Prostate gland (tissue), 2 donors: ENCODE measurements around the gene LAMA2. TPM values are rescaled to one million over a fixed set of nuclear protein-coding genes. Genes with fewer than 3 reads are reported as not detected.

ENCODE experiments used
- DNase-seq: peaks from one replicate; pipeline ENCODE4 v3.0.0-alpha.2; 2019; ENCODE audit warnings: low spot score
- H3K27ac ChIP-seq, 2 donors: fragments of 200-600 bp; sonication (generic); 2 replicates each; pipeline ENCODE4 v1.5.1; 2017 to 2019
- H3K27me3 ChIP-seq: fragments of 200-600 bp; sonication (generic); replicated peaks from 2 replicates; pipeline ENCODE4 v1.5.1; 2019; ENCODE audit not compliant: insufficient read depth
- H3K36me3 ChIP-seq, 2 donors: fragments of 200-600 bp; sonication (generic); 1 replicate in 1 of 2; 2 replicates in 1 of 2; pipeline versions ENCODE4 v1.5.1 to v1.8.1; 2017 to 2019
- H3K4me1 ChIP-seq: fragments of 200-600 bp; sonication (generic); replicated peaks from 2 replicates; pipeline ENCODE4 v1.5.1; 2019
- H3K4me3 ChIP-seq, 2 donors: fragments of 200-600 bp; sonication (generic); 2 replicates each; pipeline ENCODE4 v1.5.1; 2017 to 2019
- H3K9me3 ChIP-seq: fragments of 200-600 bp; sonication (generic); 2 replicates; pipeline ENCODE4 v1.5.1; 2017
- POLR2A ChIP-seq: fragments of 450-650 bp; IDR thresholded peaks from one replicate; pipeline ENCODE4 v1.6.1; 2016; ENCODE audit warnings: antibody characterized with exemption, mild to moderate bottlenecking
- POLR2AphosphoS5 ChIP-seq: sonication (generic); formaldehyde crosslinking; IDR thresholded peaks from one replicate; pipeline ENCODE4 v1.6.1; 2017; ENCODE audit warnings: antibody characterized with exemption
- WGBS: methylation state at CpG from one replicate; pipeline ENCODE4 v1.1.5; 2018; 5-methylcytosine and 5-hydroxymethylcytosine counted together
- intact Hi-C: fragments of 100-400 bp; cut with DNase I; formaldehyde crosslinking; loops from one replicate; pipeline ENCODE4 v1.14.2; 2022
- total RNA-seq, 2 donors: library from RNA; depleted of rRNA; stranded (reverse); fragments of >200 nt; gene quantifications; one replicate each; pipeline ENCODE4 v1.1.0, GENCODE V29; 2016
- TF ChIP-seq, protein P1 (sequence below), 4 experiments: fragments of 200-600 bp in 2 of 4; fragments of 450-650 bp in 2 of 4; sonication (generic) in 2 of 4; IDR thresholded peaks; 1 replicate in 3 of 4; 2 replicates in 1 of 4; pipeline ENCODE4 v1.5.1; 2016 to 2019; ENCODE audit warnings: antibody characterized with exemption in 4 of 4, mild to moderate bottlenecking in 2 of 4, moderate library complexity in 2 of 4

The LAMA2 gene
- total RNA-seq, 2 donors from 2014 or later, result 10.1 to 89.1 TPM

DNA sequence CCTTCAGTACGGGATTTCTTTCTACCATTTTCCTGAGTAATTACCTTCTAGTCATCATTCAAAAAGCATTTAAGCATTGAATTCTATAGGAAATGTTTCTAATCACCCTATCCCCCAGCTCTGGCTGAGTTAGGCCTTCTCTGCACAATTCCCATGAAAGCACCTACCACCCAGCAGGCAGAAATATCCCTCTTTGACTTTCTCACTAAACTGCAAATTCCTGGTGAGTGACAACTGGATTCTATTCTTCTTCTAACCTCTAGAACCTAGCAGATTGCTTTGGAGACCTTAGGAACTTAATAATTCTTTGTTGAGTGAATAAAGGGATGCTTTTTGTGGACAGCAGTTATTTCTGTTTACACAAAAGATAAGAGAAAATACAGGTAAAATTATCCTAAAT lies 328.7 kb downstream of the LAMA2 start:
- WGBS, result 100% methylated on average over 1 of the region's 1 CpG
- DNase-seq, result no peak
- no peaks in the 10 kb centered on the region for H3K9me3 ChIP-seq
- no peak overlapping the region for H3K27ac ChIP-seq
- TF ChIP-seq POLR2A (no peak), POLR2AphosphoS5 (no peak)
- TF ChIP-seq, protein P1, sequence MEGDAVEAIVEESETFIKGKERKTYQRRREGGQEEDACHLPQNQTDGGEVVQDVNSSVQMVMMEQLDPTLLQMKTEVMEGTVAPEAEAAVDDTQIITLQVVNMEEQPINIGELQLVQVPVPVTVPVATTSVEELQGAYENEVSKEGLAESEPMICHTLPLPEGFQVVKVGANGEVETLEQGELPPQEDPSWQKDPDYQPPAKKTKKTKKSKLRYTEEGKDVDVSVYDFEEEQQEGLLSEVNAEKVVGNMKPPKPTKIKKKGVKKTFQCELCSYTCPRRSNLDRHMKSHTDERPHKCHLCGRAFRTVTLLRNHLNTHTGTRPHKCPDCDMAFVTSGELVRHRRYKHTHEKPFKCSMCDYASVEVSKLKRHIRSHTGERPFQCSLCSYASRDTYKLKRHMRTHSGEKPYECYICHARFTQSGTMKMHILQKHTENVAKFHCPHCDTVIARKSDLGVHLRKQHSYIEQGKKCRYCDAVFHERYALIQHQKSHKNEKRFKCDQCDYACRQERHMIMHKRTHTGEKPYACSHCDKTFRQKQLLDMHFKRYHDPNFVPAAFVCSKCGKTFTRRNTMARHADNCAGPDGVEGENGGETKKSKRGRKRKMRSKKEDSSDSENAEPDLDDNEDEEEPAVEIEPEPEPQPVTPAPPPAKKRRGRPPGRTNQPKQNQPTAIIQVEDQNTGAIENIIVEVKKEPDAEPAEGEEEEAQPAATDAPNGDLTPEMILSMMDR (IDR thresholded peaks at IDR 0.05), result no peak
- intact Hi-C loops, result no loop called here
- no peaks in the 10 kb centered on the region for H3K4me1 ChIP-seq
- no peaks in the 10 kb centered on the region for H3K27me3 ChIP-seq
- no peaks in the 10 kb centered on the region for H3K36me3 ChIP-seq
- H3K4me3 ChIP-seq, result no peak overlapping the region

DNA sequence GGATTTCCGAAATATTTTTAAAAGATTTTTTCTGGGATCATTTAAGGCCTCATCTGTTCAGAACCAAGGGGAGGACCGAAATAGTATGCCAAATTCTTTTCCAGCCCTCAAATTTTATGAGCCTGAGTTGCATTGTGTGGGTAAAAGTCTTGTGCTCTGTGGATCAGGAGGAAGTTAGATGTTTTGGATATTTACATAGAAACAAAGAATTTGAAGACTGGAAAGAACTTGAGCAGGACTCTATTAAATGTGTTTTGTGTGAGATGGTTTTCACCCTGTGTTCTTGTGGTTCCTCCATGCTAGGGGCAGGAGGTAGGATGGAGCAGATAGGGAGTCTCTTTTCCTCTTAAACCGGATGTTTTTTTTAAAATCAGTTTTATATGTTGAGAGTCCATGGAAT lies 329.1 kb downstream of the LAMA2 start:
- H3K36me3 ChIP-seq, result no peaks in the 10 kb centered on the region
- H3K27me3 ChIP-seq, result no peaks in the 10 kb centered on the region
- no peaks in the 10 kb centered on the region for H3K4me1 ChIP-seq
- H3K9me3 ChIP-seq, result no peaks in the 10 kb centered on the region
- H3K4me3 ChIP-seq, result no peak overlapping the region
- 19% methylated on average over 3 of the region's 3 CpGs for WGBS
- H3K27ac ChIP-seq, result no peak overlapping the region
- intact Hi-C loops, result no loop called here
- TF ChIP-seq POLR2A (no peak), POLR2AphosphoS5 (no peak)
- TF ChIP-seq, protein P1 (IDR thresholded peaks at IDR 0.05), result no peak
- no peak for DNase-seq

DNA sequence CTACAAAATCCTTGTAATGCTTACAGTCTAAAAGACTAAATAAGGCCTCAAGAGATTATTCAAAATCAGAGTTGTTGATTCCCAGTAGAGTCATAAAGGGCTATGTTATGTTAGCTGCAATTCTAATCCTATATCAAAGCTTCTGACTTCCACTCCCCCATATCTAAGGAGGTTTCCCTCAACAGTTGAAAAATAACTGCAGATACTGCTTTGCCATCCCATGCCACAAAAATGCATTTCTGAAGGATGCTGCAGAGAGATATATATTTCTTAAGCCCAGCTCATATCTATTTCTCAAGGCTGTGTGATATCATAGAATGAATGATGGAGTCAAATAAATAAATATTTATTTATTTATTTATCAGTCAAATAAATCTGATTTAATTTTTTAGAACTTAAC lies 332.3 kb downstream of the LAMA2 start:
- Histone ChIP-seq H3K36me3 (no peaks in the 10 kb centered on the region), H3K9me3 (no peaks in the 10 kb centered on the region), H3K4me1 (no peaks in the 10 kb centered on the region), H3K27me3 (no peaks in the 10 kb centered on the region), H3K4me3 (no peak overlapping the region), H3K27ac (no peak overlapping the region)
- no peak for DNase-seq
- intact Hi-C loops, result no loop called here
- TF ChIP-seq POLR2A (no peak), POLR2AphosphoS5 (no peak)
- TF ChIP-seq, protein P1 (IDR thresholded peaks at IDR 0.05), result no peak

DNA sequence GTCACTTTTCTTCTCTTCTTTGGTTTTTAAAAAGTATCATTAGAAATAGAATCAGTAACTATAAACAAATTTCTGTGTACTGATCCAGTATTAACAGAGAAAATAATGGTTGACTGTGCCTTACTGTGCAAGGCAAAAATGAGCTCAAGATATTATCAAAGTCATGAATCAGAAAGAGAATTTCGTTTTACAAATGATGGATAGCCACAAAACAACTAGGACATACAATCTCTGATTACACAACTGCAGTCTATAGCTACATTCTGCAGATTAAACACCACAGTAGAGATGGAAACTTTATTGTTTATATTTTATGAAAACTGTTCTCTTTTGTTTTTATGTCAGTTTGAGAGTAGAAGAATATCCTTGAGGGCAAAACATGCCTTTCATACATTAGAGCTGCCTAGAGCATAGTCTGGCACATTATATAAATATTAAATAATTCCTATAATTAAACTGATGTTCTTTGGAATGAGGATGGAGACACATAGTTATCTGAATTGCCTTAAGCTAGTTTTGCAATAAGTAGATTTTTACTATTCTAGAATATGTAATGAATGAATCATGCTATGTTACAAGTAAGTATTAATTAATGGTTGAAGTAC lies 333.1 kb downstream of the LAMA2 start:
- H3K36me3 ChIP-seq, result no peaks in the 10 kb centered on the region
- H3K4me1 ChIP-seq, result no peaks in the 10 kb centered on the region
- no peak for DNase-seq
- WGBS, result 37% methylated on average over 1 of the region's 1 CpG
- no peak overlapping the region for H3K4me3 ChIP-seq
- H3K9me3 ChIP-seq, result no peaks in the 10 kb centered on the region
- no peaks in the 10 kb centered on the region for H3K27me3 ChIP-seq
- no peak overlapping the region for H3K27ac ChIP-seq
- intact Hi-C loops, result no loop called here
- TF ChIP-seq, protein P1 (IDR thresholded peaks at IDR 0.05), result no peak
- TF ChIP-seq POLR2A (no peak), POLR2AphosphoS5 (no peak)

DNA sequence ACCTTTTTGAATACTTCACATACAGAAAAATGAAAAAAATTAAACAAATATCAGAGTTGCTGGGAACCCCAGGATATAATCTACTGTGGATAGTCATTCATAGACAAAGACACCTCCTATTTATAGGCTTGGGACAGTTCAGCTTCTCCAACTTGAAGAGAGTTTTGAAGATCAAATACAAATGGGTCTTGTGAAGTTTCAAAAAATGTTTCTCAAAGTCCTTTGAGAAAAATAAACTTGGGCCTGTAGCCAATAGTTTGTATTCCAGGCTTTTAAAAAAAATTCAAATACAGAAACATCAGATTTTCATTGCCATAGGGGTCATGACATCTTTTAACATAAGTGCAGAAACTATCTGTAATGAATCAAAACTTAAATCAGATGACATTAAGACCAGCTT lies 334.8 kb downstream of the LAMA2 start:
- DNase-seq, result no peak
- Histone ChIP-seq H3K9me3 (no peaks in the 10 kb centered on the region), H3K36me3 (no peaks in the 10 kb centered on the region), H3K4me3 (no peak overlapping the region), H3K4me1 (no peaks in the 10 kb centered on the region), H3K27me3 (no peaks in the 10 kb centered on the region), H3K27ac (no peak overlapping the region)
- intact Hi-C loops, result no loop called here
- TF ChIP-seq POLR2AphosphoS5, result no peak
- TF ChIP-seq, protein P1 (IDR thresholded peaks at IDR 0.05), result no peak
- no peak for TF ChIP-seq POLR2A
